GM12878 (cell line): ENCODE data around the gene SLC8B1. TPM values are rescaled to one million over a fixed set of nuclear protein-coding genes. Genes with fewer than 3 reads are reported as not detected.

Experiments used
- ATAC-seq: fragments of 200-7000 bp; cut with Tn5 transposase; 3 replicates; pipeline ENCODE4 v1.9.1; 2020; ENCODE audit warnings: mild to moderate bottlenecking, moderate library complexity
- BruUV-seq: library from RNA; stranded (reverse); fragments of 400-500 nt; replicated peaks from 2 replicates; lab custom pipeline; 2021; lab: Mats Ljungman, UMichigan
- CTCF ChIA-PET: fragments of 300-600 bp; sonication (Branson Sonifier 250); formaldehyde crosslinking; extraction: SDS; loops from one replicate; lab custom pipeline; 2021; ENCODE audit warnings: inconsistent platforms; lab: Yijun Ruan, JAX
- POLR2A ChIA-PET: fragments of 350-600 bp; formaldehyde crosslinking; extraction: SDS; loops from one replicate; lab custom pipeline; 2021; ENCODE audit warnings: inconsistent platforms; lab: Charles Lee
- RAD21 ChIA-PET: fragments of 300-600 bp; sonication (Branson Sonifier 250); formaldehyde crosslinking; loops from one replicate; lab custom pipeline; 2023; ENCODE audit warnings: antibody characterized with exemption; ENCODE audit not compliant: unreplicated experiment; lab: Charles Lee
- SMC1A ChIA-PET: fragments of 300-600 bp; sonication (Branson Sonifier 250); formaldehyde crosslinking; loops from one replicate; lab custom pipeline; 2023; ENCODE audit not compliant: unreplicated experiment, uncharacterized antibody; lab: Charles Lee
- DNase-seq: peaks from one replicate; pipeline ENCODE4 v3.0.0-alpha.2; 2011; ENCODE audit warnings: low read depth, low spot score
- FAIRE-seq: peaks from 3 replicates; lab custom pipeline; 2011; peaks lifted over from hg19 to GRCh38; lab: Jason Lieb, UNC
- H2AFZ ChIP-seq: 2 replicates; pipeline ENCODE4 v1.6.0; 2011; ENCODE audit warnings: low read depth, low read length, control low read depth; ENCODE audit not compliant: control insufficient read depth
- H3K27ac ChIP-seq: 2 replicates; pipeline ENCODE4 v1.5.1; 2011; ENCODE audit warnings: control low read depth; ENCODE audit not compliant: control insufficient read depth, insufficient read depth
- H3K27me3 ChIP-seq, 2 experiments: replicated peaks in 1 of 2; 2 replicates each; pipeline versions ENCODE4 v1.6.0 to v1.6.1; 2011; ENCODE audit warnings: low read length in 1 of 2; ENCODE audit not compliant: control insufficient read depth in 2 of 2, insufficient read depth in 2 of 2
- H3K36me3 ChIP-seq, 2 experiments: 2 replicates each; pipeline ENCODE4 v1.5.1; 2011; ENCODE audit warnings: low read length in 1 of 2; ENCODE audit not compliant: control insufficient read depth in 2 of 2, insufficient read depth in 2 of 2
- H3K4me1 ChIP-seq: 2 replicates; pipeline ENCODE4 v1.6.1; 2011; ENCODE audit warnings: mild to moderate bottlenecking, low read length, moderate library complexity, mixed read lengths; ENCODE audit not compliant: control insufficient read depth, insufficient read depth
- H3K4me2 ChIP-seq: 2 replicates; pipeline ENCODE4 v1.6.0; 2011; ENCODE audit warnings: control low read depth; ENCODE audit not compliant: control insufficient read depth, insufficient read depth
- H3K4me3 ChIP-seq: fragments of 200-600 bp; sonication (generic); 2 replicates; pipeline ENCODE4 v1.5.1; 2016
- H3K79me2 ChIP-seq: 2 replicates; pipeline ENCODE4 v1.6.0; 2011; ENCODE audit warnings: low read length; ENCODE audit not compliant: control insufficient read depth, insufficient read depth
- H3K9ac ChIP-seq: 2 replicates; pipeline ENCODE4 v1.8.0; 2011; ENCODE audit warnings: low read length, control low read depth, mixed read lengths; ENCODE audit not compliant: control insufficient read depth, insufficient read depth
- H3K9me3 ChIP-seq: replicated peaks from 3 replicates; pipeline ENCODE4 v1.5.1; 2011; ENCODE audit warnings: mild to moderate bottlenecking, low read length; ENCODE audit not compliant: control insufficient read depth, insufficient read depth
- H4K20me1 ChIP-seq: 2 replicates; pipeline ENCODE4 v1.6.0; 2011; ENCODE audit not compliant: control insufficient read depth, insufficient read depth
- CBX5 ChIP-seq: sonication (generic); IDR thresholded peaks from 2 replicates; pipeline ENCODE4 v1.6.1; 2016; ENCODE audit warnings: low read depth, moderate library complexity, mild to moderate bottlenecking, inconsistent platforms
- KDM1A ChIP-seq: fragments of 200-600 bp; sonication (generic); IDR thresholded peaks from 2 replicates; pipeline ENCODE4 v1.6.1; 2016; ENCODE audit warnings: borderline replicate concordance
- MLLT1 ChIP-seq: fragments of 450-650 bp; IDR thresholded peaks from 2 replicates; pipeline ENCODE4 v1.6.1; 2016; ENCODE audit warnings: mild to moderate bottlenecking
- PRDM15 ChIP-seq: fragments of 450-650 bp; formaldehyde crosslinking; IDR thresholded peaks from 2 replicates; pipeline ENCODE4 v1.4.0; 2020; ENCODE audit warnings: mild to moderate bottlenecking, moderate library complexity
- YBX1 ChIP-seq: fragments of 450-650 bp; IDR thresholded peaks from 2 replicates; pipeline ENCODE4 v1.6.1; 2016; ENCODE audit warnings: antibody characterized with exemption
- ZNF384 ChIP-seq: IDR thresholded peaks from 2 replicates; pipeline ENCODE4 v1.6.1; 2012; ENCODE audit warnings: low read depth, mild to moderate bottlenecking, low read length, improper control_type of control experiment, borderline replicate concordance
- WGBS: methylation state at CpG from one replicate; pipeline ENCODE4 v1.1.6; 2016; ENCODE audit warnings: low lambda C conversion rate; ENCODE audit not compliant: insufficient replicate concordance, insufficient coverage; ENCODE audit errors: missing lambda C conversion rate; 5-methylcytosine and 5-hydroxymethylcytosine counted together
- in situ Hi-C: fragments of 300-500 bp; cut with MboI; formaldehyde crosslinking; loops from 9 replicates; pipeline ENCODE4 v1.14.3; 2018; ENCODE audit warnings: mixed read lengths
- intact Hi-C: fragments of 100-400 bp; cut with micrococcal nuclease; formaldehyde crosslinking; loops from one replicate; pipeline ENCODE4 v1.14.2; 2022; ENCODE audit not compliant: unreplicated experiment
- polyA plus RNA-seq, 11 experiments: library from polyadenylated mRNA; depleted of rRNA in 4 of 11; unstranded in 6 of 11; stranded (reverse) in 5 of 11; fragments of >200 nt; fragmentation: Nextera tagmentation in 4 of 11; fragmentation: Illumina TruSeq in 1 of 11; extraction: Ambion mirVana in 4 of 11; extraction: Trizol in 1 of 11; gene quantifications; 1 replicate in 1 of 11; 2 replicates in 10 of 11; pipeline versions ENCODE4 v1.2.1 to v1.2.3, GENCODE V29; 2011 to 2016; ENCODE audit warnings: inconsistent platforms in 2 of 11, missing spikeins in 2 of 11, low read depth in 1 of 11
- total RNA-seq, 4 experiments: library from RNA; depleted of rRNA in 3 of 4; stranded (reverse); fragments of >200 nt in 3 of 4; fragmentation: Illumina TruSeq in 1 of 4; extraction: Trizol in 1 of 4; gene quantifications; 2 replicates each; pipeline versions ENCODE4 v1.2.1 to v1.2.3, GENCODE V29; 2013 to 2021

SLC8B1 gene
- total and polyA plus RNA-seq, 10 of the 15 experiments (the other 5 are each of a cell fraction or from before 2014, with no cell fraction given): 0.18 to 12.3 (median 6.8) TPM

- ChIA-PET POLR2A (interaction anchor here (0.8 kb wide), 1 partner anchor 18 kb away, joined by 4 read pairs; no protein-coding TSS in a partner anchor), SMC1A (no interaction called here), RAD21 (no interaction called here), CTCF (interaction anchor here (0.7 kb wide), 1 partner anchor 148 kb away, joined by 3 read pairs; no protein-coding TSS in a partner anchor)
- in situ Hi-C loops (no loop called here), intact Hi-C loops (loop anchor here (10.0 kb wide), 1 partner anchor 82 kb away; no protein-coding TSS in a partner anchor)
- ATAC-seq (no peak), FAIRE-seq (no peak), DNase-seq (no peak)
- Histone ChIP-seq H3K36me3 (peaks cover 13 to 16% of the 10 kb centered on the region in 2 experiments; a peak in 3 of 4 replicates), H3K4me1 (peaks cover 3% of the 10 kb centered on the region), H3K27ac (no peak overlapping the region), H3K9ac (no peak overlapping the region), H3K79me2 (no peaks in the 10 kb centered on the region), H3K9me3 (no peaks in the 10 kb centered on the region), H3K4me2 (no peak overlapping the region)
- no TSS peak for BruUV-seq
- WGBS: 82% methylated on average over 8 of the region's 8 CpGs
- no peak for TF ChIP-seq KDM1A
- TF ChIP-seq ZNF384: no peak
- no peak for TF ChIP-seq CBX5
- TF ChIP-seq MLLT1: no peak
- TF ChIP-seq YBX1: no peak
- TF ChIP-seq PRDM15 (CRISPR knock-in tag): no peak
- TF ChIP-seq, all 136 proteins: peak for 0
- Histone ChIP-seq H3K27me3 (no peaks in the 10 kb centered on the region), H3K4me3 (no peak overlapping the region), H4K20me1 (no peaks in the 10 kb centered on the region), H2AFZ (no peak overlapping the region)
These were observed 58.6 kb downstream of the SLC8B1 start for GRCh38 chr12:113276306-113276705.
